Astrocyte of the spinal cord (primary cell): ENCODE data around the gene PRAME.

Experiments
- DNase-seq: peaks from one replicate; pipeline ENCODE4 v3.0.0; 2011; ENCODE audit warnings: low read depth, low spot score
- H3K4me3 ChIP-seq: 2 replicates; pipeline ENCODE4 v1.5.1; 2011; ENCODE audit warnings: low read depth, mild to moderate bottlenecking, low read length, moderate library complexity
- in situ Hi-C: cut with HindIII; loops from 2 replicates; pipeline ENCODE4 v1.10.0; 2017; ENCODE audit warnings: low sequenced_read_pairs
- TF ChIP-seq, protein P1 (sequence below): IDR thresholded peaks from 2 replicates; pipeline ENCODE4 v1.5.1; 2012; ENCODE audit warnings: low read depth, mild to moderate bottlenecking, low read length, inconsistent platforms

The PRAME gene

GRCh38 chr22:22506736-22507135, 52.3 kb downstream of the PRAME start:
- in situ Hi-C loops = no loop called here
- H3K4me3 ChIP-seq = no peak overlapping the region
- no peak for DNase-seq
- TF ChIP-seq, protein P1, sequence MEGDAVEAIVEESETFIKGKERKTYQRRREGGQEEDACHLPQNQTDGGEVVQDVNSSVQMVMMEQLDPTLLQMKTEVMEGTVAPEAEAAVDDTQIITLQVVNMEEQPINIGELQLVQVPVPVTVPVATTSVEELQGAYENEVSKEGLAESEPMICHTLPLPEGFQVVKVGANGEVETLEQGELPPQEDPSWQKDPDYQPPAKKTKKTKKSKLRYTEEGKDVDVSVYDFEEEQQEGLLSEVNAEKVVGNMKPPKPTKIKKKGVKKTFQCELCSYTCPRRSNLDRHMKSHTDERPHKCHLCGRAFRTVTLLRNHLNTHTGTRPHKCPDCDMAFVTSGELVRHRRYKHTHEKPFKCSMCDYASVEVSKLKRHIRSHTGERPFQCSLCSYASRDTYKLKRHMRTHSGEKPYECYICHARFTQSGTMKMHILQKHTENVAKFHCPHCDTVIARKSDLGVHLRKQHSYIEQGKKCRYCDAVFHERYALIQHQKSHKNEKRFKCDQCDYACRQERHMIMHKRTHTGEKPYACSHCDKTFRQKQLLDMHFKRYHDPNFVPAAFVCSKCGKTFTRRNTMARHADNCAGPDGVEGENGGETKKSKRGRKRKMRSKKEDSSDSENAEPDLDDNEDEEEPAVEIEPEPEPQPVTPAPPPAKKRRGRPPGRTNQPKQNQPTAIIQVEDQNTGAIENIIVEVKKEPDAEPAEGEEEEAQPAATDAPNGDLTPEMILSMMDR = no peak

GRCh38 chr22:22498267-22498666, 60.8 kb downstream of the PRAME start:
- H3K4me3 ChIP-seq = no peak overlapping the region
- no peak for DNase-seq
- in situ Hi-C loops = no loop called here
- TF ChIP-seq, protein P1 = no peak
